Muscle of leg (tissue), 11 donors: ENCODE results near the gene NT5DC4. TPM values are rescaled to one million over a fixed set of nuclear protein-coding genes. Genes with fewer than 3 reads are reported as not detected.
"Not testable (repeated sequence)": the region's sequence is repeated elsewhere in the genome, so short reads cannot be mapped to it uniquely, and the experiment has no call there.

Experiments
- DNase-seq: peaks from one replicate; pipeline ENCODE4 v3.0.0; 2013
- H3K27ac ChIP-seq: one replicate; pipeline ENCODE4 v1.5.1; 2013; ENCODE audit warnings: mild to moderate bottlenecking, low read length, control low read depth
- H3K27me3 ChIP-seq: one replicate; pipeline ENCODE4 v1.6.1; 2013; ENCODE audit warnings: low read length; ENCODE audit not compliant: control insufficient read depth, insufficient read depth
- H3K36me3 ChIP-seq: one replicate; pipeline ENCODE4 v1.6.1; 2013; ENCODE audit warnings: low read length; ENCODE audit not compliant: control insufficient read depth, insufficient read depth
- H3K4me1 ChIP-seq: one replicate; pipeline ENCODE4 v1.6.1; 2013; ENCODE audit warnings: low read length; ENCODE audit not compliant: control insufficient read depth, insufficient read depth
- H3K4me3 ChIP-seq: one replicate; pipeline ENCODE4 v1.5.1; 2013; ENCODE audit warnings: low read length, control low read depth
- H3K9me3 ChIP-seq: replicated peaks from 2 replicates; pipeline ENCODE4 v1.6.1; 2013; ENCODE audit warnings: low read depth, low read length; ENCODE audit not compliant: control insufficient read depth
- WGBS: methylation state at CpG from one replicate; pipeline ENCODE4 v1.1.5; 2013; ENCODE audit warnings: missing lambda C conversion rate; ENCODE audit not compliant: insufficient coverage; 5-methylcytosine and 5-hydroxymethylcytosine counted together
- polyA plus RNA-seq, 8 donors: library from polyadenylated mRNA; unstranded; fragments of 120-200 nt; gene quantifications; one replicate each; pipeline versions ENCODE4 v1.2.1 to v1.2.3, GENCODE V29; 2013; ENCODE audit warnings: inconsistent platforms in 1 of 8, low replicate concordance in 1 of 8; ENCODE audit not compliant: insufficient read length in 8 of 8, insufficient read depth in 1 of 8
- total RNA-seq: library from RNA; stranded (reverse); fragments of 120-200 nt; gene quantifications from one replicate; pipeline ENCODE4 v1.2.4, GENCODE V29; 2013

NT5DC4 gene
- total and polyA plus RNA-seq, 9 donors: 0.08 to 0.11 TPM; not detected in 7

- DNase-seq: no peak
- no peak overlapping the region for H3K27ac ChIP-seq
These were observed 21.8 kb upstream of the NT5DC4 start for GRCh38 chr2:112698834-112699515.

GRCh38 chr2:112699984-112700667, 20.7 kb upstream of the NT5DC4 start:
- WGBS: no CpG with 5 or more reads among the region's 3 CpGs
- no peaks in the 10 kb centered on the region for H3K4me1 ChIP-seq
- peak; percentile 35 for DNase-seq
- no peaks in the 10 kb centered on the region for H3K36me3 ChIP-seq
- H3K9me3 ChIP-seq: no peaks in the 10 kb centered on the region
- no peak overlapping the region for H3K4me3 ChIP-seq
- no peaks in the 10 kb centered on the region for H3K27me3 ChIP-seq
- no peak overlapping the region for H3K27ac ChIP-seq

More at GRCh38 chr2:112698834-112699515, 21.8 kb upstream of the NT5DC4 start:
- H3K27me3 ChIP-seq: no peaks in the 10 kb centered on the region
- WGBS: no CpG with 5 or more reads among the region's 3 CpGs
- H3K4me1 ChIP-seq: no peaks in the 10 kb centered on the region
- H3K36me3 ChIP-seq: no peaks in the 10 kb centered on the region
- no peak overlapping the region for H3K4me3 ChIP-seq
- H3K9me3 ChIP-seq: no peaks in the 10 kb centered on the region

GRCh38 chr2:112701052-112701451, 19.8 kb upstream of the NT5DC4 start:
- Histone ChIP-seq H3K4me1 (no peaks in the 10 kb centered on the region), H3K9me3 (no peaks in the 10 kb centered on the region), H3K27me3 (no peaks in the 10 kb centered on the region), H3K27ac (no peak overlapping the region), H3K36me3 (no peaks in the 10 kb centered on the region), H3K4me3 (no peak overlapping the region)
- no CpG with 5 or more reads among the region's 8 CpGs for WGBS
- no peak for DNase-seq

GRCh38 chr2:112703684-112704083, 17.1 kb upstream of the NT5DC4 start:
- no peaks in the 10 kb centered on the region for H3K9me3 ChIP-seq
- H3K27me3 ChIP-seq: no peaks in the 10 kb centered on the region
- DNase-seq: no peak
- H3K27ac ChIP-seq: no peak overlapping the region
- H3K4me3 ChIP-seq: no peak overlapping the region
- H3K4me1 ChIP-seq: no peaks in the 10 kb centered on the region
- no peaks in the 10 kb centered on the region for H3K36me3 ChIP-seq
- WGBS: no CpG with 5 or more reads among the region's 2 CpGs

- no peak overlapping the region for H3K4me3 ChIP-seq
- H3K27me3 ChIP-seq: peaks cover 2% of the 10 kb centered on the region
- H3K4me1 ChIP-seq: peaks cover 3% of the 10 kb centered on the region
- H3K36me3 ChIP-seq: no peaks in the 10 kb centered on the region
- WGBS: 86% methylated on average over 4 of the region's 4 CpGs
- no peak overlapping the region for H3K27ac ChIP-seq
- H3K9me3 ChIP-seq: no peaks in the 10 kb centered on the region
- DNase-seq: no peak
These were observed 15.2 kb upstream of the NT5DC4 start for GRCh38 chr2:112705575-112705974.

- Histone ChIP-seq H3K27ac (no peak overlapping the region), H3K4me3 (no peak overlapping the region), H3K9me3 (no peaks in the 10 kb centered on the region), H3K4me1 (peaks cover 3% of the 10 kb centered on the region), H3K36me3 (no peaks in the 10 kb centered on the region), H3K27me3 (peaks cover 2% of the 10 kb centered on the region)
- 73% methylated on average over 2 of the region's 5 CpGs for WGBS
- no peak for DNase-seq
These were observed 14.6 kb upstream of the NT5DC4 start for GRCh38 chr2:112706170-112706664.

GRCh38 chr2:112706947-112707346, 13.9 kb upstream of the NT5DC4 start:
- H3K27me3 ChIP-seq, H3K4me3 ChIP-seq, H3K27ac ChIP-seq: not testable (repeated sequence)

GRCh38 chr2:112708968-112709367, 11.9 kb upstream of the NT5DC4 start:
- Histone ChIP-seq H3K27me3 (peaks cover 2% of the 10 kb centered on the region), H3K36me3 (no peaks in the 10 kb centered on the region), H3K9me3 (no peaks in the 10 kb centered on the region), H3K4me3 (no peak overlapping the region), H3K27ac (no peak overlapping the region), H3K4me1 (peaks cover 3% of the 10 kb centered on the region)
- WGBS: 62% methylated on average over 8 of the region's 10 CpGs
- DNase-seq: no peak

More at GRCh38 chr2:112706947-112707346, 13.9 kb upstream of the NT5DC4 start:
- WGBS: 100% methylated on average over 3 of the region's 9 CpGs
- not testable (repeated sequence) for H3K36me3 ChIP-seq, H3K9me3 ChIP-seq, H3K4me1 ChIP-seq, DNase-seq

- Histone ChIP-seq H3K4me1 (peaks cover 3% of the 10 kb centered on the region), H3K4me3 (no peak overlapping the region)
- WGBS: 73% methylated on average over 5 of the region's 6 CpGs
These were observed 11.1 kb upstream of the NT5DC4 start for GRCh38 chr2:112709703-112710102.

GRCh38 chr2:112710956-112711750, 9.7 kb upstream of the NT5DC4 start:
- H3K27ac ChIP-seq: no peak overlapping the region
- peaks cover 2% of the 10 kb centered on the region for H3K27me3 ChIP-seq
- H3K36me3 ChIP-seq: no peaks in the 10 kb centered on the region
- WGBS: 95% methylated on average over 4 of the region's 9 CpGs
- no peak overlapping the region for H3K4me3 ChIP-seq
- DNase-seq: no peak
- no peaks in the 10 kb centered on the region for H3K9me3 ChIP-seq
- H3K4me1 ChIP-seq: peaks cover 3% of the 10 kb centered on the region

More at GRCh38 chr2:112709703-112710102, 11.1 kb upstream of the NT5DC4 start:
- no peaks in the 10 kb centered on the region for H3K9me3 ChIP-seq
- no peaks in the 10 kb centered on the region for H3K36me3 ChIP-seq
- DNase-seq: no peak
- H3K27me3 ChIP-seq: peaks cover 2% of the 10 kb centered on the region
- H3K27ac ChIP-seq: peak overlapping the region; percentile 13
